Calu3 (cell line): ENCODE measurements around the gene XG. TPM values are rescaled to one million over a fixed set of nuclear protein-coding genes. Genes with fewer than 3 reads are reported as not detected.
A peak's percentile ranks its signal among the peaks of the same experiment; 100 is the strongest.
"Not testable (repeated sequence)": the region's sequence is repeated elsewhere in the genome, so short reads cannot be mapped to it uniquely, and the experiment has no call there.

Experiments used
- BruUV-seq: library from RNA; stranded (reverse); fragments of 400-500 nt; replicated peaks from 2 replicates; lab custom pipeline; 2021; lab: Mats Ljungman, UMichigan
- CTCF ChIA-PET: fragments of 300-600 bp; sonication (Branson Sonifier 250); formaldehyde crosslinking; loops from one replicate; lab custom pipeline; 2022; ENCODE audit warnings: antibody characterized with exemption; lab: Charles Lee
- DNase-seq: peaks from one replicate; pipeline ENCODE4 v3.0.0; 2022
- H3K27ac Mint-ChIP-seq: one replicate; pipeline ENCODE4 v1.8.0; 2022; ENCODE audit warnings: mixed read lengths; ENCODE audit not compliant: unreplicated experiment
- H3K27me3 Mint-ChIP-seq: one replicate; pipeline ENCODE4 v1.8.0; 2022; ENCODE audit warnings: mixed read lengths; ENCODE audit not compliant: unreplicated experiment
- H3K36me3 Mint-ChIP-seq: one replicate; pipeline ENCODE4 v1.8.0; 2022; ENCODE audit warnings: mild to moderate bottlenecking, moderate library complexity, mixed read lengths; ENCODE audit not compliant: insufficient read depth, unreplicated experiment
- H3K4me1 Mint-ChIP-seq: one replicate; pipeline ENCODE4 v1.8.0; 2022; ENCODE audit warnings: mild to moderate bottlenecking, low read depth, mixed read lengths; ENCODE audit not compliant: unreplicated experiment
- H3K4me3 Mint-ChIP-seq: one replicate; pipeline ENCODE4 v1.8.0; 2022; ENCODE audit warnings: mild to moderate bottlenecking, low read depth, moderate library complexity, mixed read lengths; ENCODE audit not compliant: unreplicated experiment
- H3K9me3 Mint-ChIP-seq: one replicate; pipeline ENCODE4 v1.8.0; 2022; ENCODE audit warnings: low read depth, mixed read lengths; ENCODE audit not compliant: unreplicated experiment
- CTCF ChIP-seq: fragments of 200-600 bp; IDR thresholded peaks from one replicate; pipeline ENCODE4 v1.8.0; 2022; ENCODE audit warnings: antibody characterized with exemption; ENCODE audit not compliant: unreplicated experiment
- intact Hi-C: fragments of 100-400 bp; cut with micrococcal nuclease; formaldehyde crosslinking; loops from one replicate; pipeline ENCODE4 v1.10.0; 2022; ENCODE audit not compliant: unreplicated experiment
- total RNA-seq: library from RNA; stranded (reverse); gene quantifications from 2 replicates; pipeline ENCODE4 v1.2.3, GENCODE V29; 2022

Gene XG
- total RNA-seq, 1 experiment from 2014 or later = not detected

GRCh38 chrX:2767631-2768455, 16.0 kb downstream of the XG start:
- BruUV-seq = no TSS peak
- Mint-ChIP-seq H3K4me1 (peaks cover 11% of the 10 kb centered on the region), H3K36me3 (no peaks in the 10 kb centered on the region), H3K4me3 (no peak overlapping the region), H3K27ac (peak overlapping the region; percentile 57), H3K9me3 (no peaks in the 10 kb centered on the region), H3K27me3 (peaks cover 5% of the 10 kb centered on the region)
- intact Hi-C loops = no loop called here
- peak; percentile 28 for DNase-seq
- CTCF ChIA-PET = no interaction called here
- no peak for TF ChIP-seq CTCF

- no TSS peak for BruUV-seq
- Mint-ChIP-seq H3K36me3 (no peaks in the 10 kb centered on the region), H3K27me3 (peaks cover 23% of the 10 kb centered on the region), H3K4me1 (peaks cover 11% of the 10 kb centered on the region), H3K4me3 (no peak overlapping the region), H3K27ac (no peak overlapping the region), H3K9me3 (peaks cover 4% of the 10 kb centered on the region)
- intact Hi-C loops = no loop called here
- CTCF ChIA-PET = no interaction called here
- no peak for TF ChIP-seq CTCF
- no peak for DNase-seq
Measured at GRCh38 chrX:2769615-2770014, 17.8 kb downstream of the XG start.

GRCh38 chrX:2773166-2774055, 21.6 kb downstream of the XG start:
- H3K4me3 Mint-ChIP-seq, H3K9me3 Mint-ChIP-seq, DNase-seq, H3K4me1 Mint-ChIP-seq, H3K27ac Mint-ChIP-seq, H3K36me3 Mint-ChIP-seq, BruUV-seq, CTCF ChIA-PET, intact Hi-C loops: not testable (repeated sequence)
- H3K27me3 Mint-ChIP-seq = peaks cover 28% of the 10 kb centered on the region

GRCh38 chrX:2774057-2774456, 22.2 kb downstream of the XG start:
- H3K4me3 Mint-ChIP-seq = no peak overlapping the region
- no peak for DNase-seq
- H3K27me3 Mint-ChIP-seq = peaks cover 28% of the 10 kb centered on the region
- H3K36me3 Mint-ChIP-seq = no peaks in the 10 kb centered on the region
- H3K27ac Mint-ChIP-seq = no peak overlapping the region
- no TSS peak for BruUV-seq
- CTCF ChIA-PET = no interaction called here
- no peaks in the 10 kb centered on the region for H3K4me1 Mint-ChIP-seq
- peaks cover 4% of the 10 kb centered on the region for H3K9me3 Mint-ChIP-seq
- intact Hi-C loops = no loop called here
- no peak for TF ChIP-seq CTCF
